Caco-2 (cell line): Measurements from ENCODE around the gene IL37. TPM values are rescaled to one million over a fixed set of nuclear protein-coding genes. Genes with fewer than 3 reads are reported as not detected.

ENCODE experiments used
- BruUV-seq: library from RNA; stranded (reverse); fragments of 400-500 nt; replicated peaks from 2 replicates; lab custom pipeline; 2021; lab: Mats Ljungman, UMichigan
- CTCF ChIA-PET: fragments of 300-600 bp; sonication (Branson Sonifier 250); formaldehyde crosslinking; loops from one replicate; lab custom pipeline; 2022; ENCODE audit warnings: antibody characterized with exemption; lab: Charles Lee
- POLR2A ChIA-PET: fragments of 300-600 bp; sonication (Branson Sonifier 250); formaldehyde crosslinking; loops from one replicate; lab custom pipeline; 2022; ENCODE audit warnings: antibody characterized with exemption; lab: Charles Lee
- DNase-seq, 2 experiments: peaks; one replicate each; pipeline versions ENCODE4 v3.0.0 to v3.0.0-alpha.2; 2020 to 2022
- H3K27me3 ChIP-seq: replicated peaks from 2 replicates; pipeline ENCODE4 v1.6.0; 2011; ENCODE audit warnings: low read length; ENCODE audit not compliant: control insufficient read depth, insufficient read depth
- H3K36me3 ChIP-seq: 2 replicates; pipeline ENCODE4 v1.5.1; 2011; ENCODE audit warnings: low read length; ENCODE audit not compliant: control insufficient read depth, insufficient read depth
- H3K4me1 ChIP-seq: fragments of 250-450 bp; sonication (Bioruptor Pico); 2 replicates; pipeline ENCODE4 v1.5.1; 2020; ENCODE audit warnings: mild to moderate bottlenecking
- H3K4me3 ChIP-seq: 2 replicates; pipeline ENCODE4 v1.5.1; 2011; ENCODE audit warnings: low read depth, mild to moderate bottlenecking, control low read depth, low read length
- H3K9me3 ChIP-seq: fragments of 250-450 bp; sonication (Bioruptor Pico); 2 replicates; pipeline ENCODE4 v1.5.1; 2020; ENCODE audit warnings: mild to moderate bottlenecking, moderate library complexity
- H3K27ac Mint-ChIP-seq: one replicate; pipeline ENCODE4 v1.8.0; 2022; ENCODE audit warnings: mixed read lengths; ENCODE audit not compliant: unreplicated experiment
- H3K27me3 Mint-ChIP-seq: one replicate; pipeline ENCODE4 v1.8.0; 2022; ENCODE audit warnings: mixed read lengths; ENCODE audit not compliant: insufficient read depth, unreplicated experiment
- H3K36me3 Mint-ChIP-seq: one replicate; pipeline ENCODE4 v1.8.0; 2022; ENCODE audit warnings: mild to moderate bottlenecking, mixed read lengths; ENCODE audit not compliant: insufficient read depth, unreplicated experiment
- H3K4me1 Mint-ChIP-seq: one replicate; pipeline ENCODE4 v1.8.0; 2022; ENCODE audit warnings: low read depth, mixed read lengths; ENCODE audit not compliant: unreplicated experiment
- H3K4me3 Mint-ChIP-seq: one replicate; pipeline ENCODE4 v1.8.0; 2022; ENCODE audit warnings: mild to moderate bottlenecking, moderate library complexity, mixed read lengths; ENCODE audit not compliant: unreplicated experiment
- H3K9me3 Mint-ChIP-seq: one replicate; pipeline ENCODE4 v1.8.0; 2022; ENCODE audit warnings: mixed read lengths; ENCODE audit not compliant: unreplicated experiment
- CTCF ChIP-seq, 2 experiments: fragments of 200-600 bp in 1 of 2; IDR thresholded peaks; 1 replicate in 1 of 2; 2 replicates in 1 of 2; pipeline versions ENCODE4 v1.5.1 to v1.8.0; 2011 to 2022; ENCODE audit warnings: antibody characterized with exemption in 1 of 2, control low read depth in 1 of 2, inconsistent platforms in 1 of 2, low read depth in 1 of 2, low read length in 1 of 2, mild to moderate bottlenecking in 1 of 2, moderate library complexity in 1 of 2; ENCODE audit not compliant: insufficient read depth in 1 of 2, severe bottlenecking in 1 of 2, unreplicated experiment in 1 of 2
- intact Hi-C: fragments of 100-400 bp; cut with micrococcal nuclease; formaldehyde crosslinking; loops from one replicate; pipeline ENCODE4 v1.10.0; 2022; ENCODE audit not compliant: unreplicated experiment
- total RNA-seq: library from RNA; stranded (reverse); gene quantifications from 2 replicates; pipeline ENCODE4 v1.2.3, GENCODE V29; 2022

The IL37 gene
- total RNA-seq, 1 experiment from 2014 or later, result not detected

GRCh38 chr2:112924821-112925220, 13.9 kb downstream of the IL37 start:
- no peaks in the 10 kb centered on the region for H3K9me3 ChIP-seq
- BruUV-seq, result no TSS peak
- Mint-ChIP-seq H3K27me3 (no peaks in the 10 kb centered on the region), H3K36me3 (no peaks in the 10 kb centered on the region), H3K9me3 (peaks cover 4% of the 10 kb centered on the region), H3K27ac (no peak overlapping the region), H3K4me3 (no peak overlapping the region), H3K4me1 (peaks cover 13% of the 10 kb centered on the region)
- intact Hi-C loops, result no loop called here
- no peak for TF ChIP-seq CTCF (IDR thresholded peaks at IDR 0.05; ENCODE audit: insufficient read depth in 1 of 2, low read depth in 1 of 2, low read length in 1 of 2, severe bottlenecking in 1 of 2, unreplicated experiment in 1 of 2)
- no peaks in the 10 kb centered on the region for H3K36me3 ChIP-seq
- H3K27me3 ChIP-seq, result no peaks in the 10 kb centered on the region
- H3K4me3 ChIP-seq, result no peak overlapping the region
- ChIA-PET CTCF (interaction anchor here (1.3 to 2.1 kb wide), 2 partner anchors 17 to 155 kb away, joined by 5 to 13 read pairs; no protein-coding TSS in a partner anchor), POLR2A (no interaction called here)
- peaks cover 29% of the 10 kb centered on the region for H3K4me1 ChIP-seq
- DNase-seq, result peak; percentile 36 to 59

GRCh38 chr2:112926707-112927106, 15.7 kb downstream of the IL37 start:
- no TSS peak for BruUV-seq
- Mint-ChIP-seq H3K4me1 (peaks cover 13% of the 10 kb centered on the region), H3K4me3 (no peak overlapping the region), H3K27ac (no peak overlapping the region), H3K36me3 (no peaks in the 10 kb centered on the region), H3K27me3 (no peaks in the 10 kb centered on the region), H3K9me3 (no peaks in the 10 kb centered on the region)
- no peak for TF ChIP-seq CTCF (IDR thresholded peaks at IDR 0.05; ENCODE audit: insufficient read depth in 1 of 2, low read depth in 1 of 2, low read length in 1 of 2, severe bottlenecking in 1 of 2, unreplicated experiment in 1 of 2)
- Histone ChIP-seq H3K4me3 (no peak overlapping the region), H3K4me1 (peaks cover 22% of the 10 kb centered on the region), H3K36me3 (no peaks in the 10 kb centered on the region), H3K27me3 (no peaks in the 10 kb centered on the region), H3K9me3 (no peaks in the 10 kb centered on the region)
- intact Hi-C loops, result no loop called here
- no peak for DNase-seq
- CTCF ChIA-PET, result interaction anchor here (2.1 kb wide), 1 partner anchor 15 kb away, joined by 13 read pairs; no protein-coding TSS in a partner anchor
- POLR2A ChIA-PET, result no interaction called here

- intact Hi-C loops, result no loop called here
- Histone ChIP-seq H3K27me3 (no peaks in the 10 kb centered on the region), H3K9me3 (no peaks in the 10 kb centered on the region), H3K4me3 (no peak overlapping the region), H3K36me3 (no peaks in the 10 kb centered on the region), H3K4me1 (peaks cover 13% of the 10 kb centered on the region)
- no peak for TF ChIP-seq CTCF (IDR thresholded peaks at IDR 0.05; ENCODE audit: insufficient read depth in 1 of 2, low read depth in 1 of 2, low read length in 1 of 2, severe bottlenecking in 1 of 2, unreplicated experiment in 1 of 2)
- H3K4me3 Mint-ChIP-seq, result no peak overlapping the region
- H3K27ac Mint-ChIP-seq, result no peak overlapping the region
- H3K36me3 Mint-ChIP-seq, result no peaks in the 10 kb centered on the region
- no peaks in the 10 kb centered on the region for H3K27me3 Mint-ChIP-seq
- no peak for DNase-seq
- CTCF ChIA-PET, result no interaction called here
- no peaks in the 10 kb centered on the region for H3K9me3 Mint-ChIP-seq
- POLR2A ChIA-PET, result no interaction called here
- BruUV-seq, result no TSS peak
- peaks cover 13% of the 10 kb centered on the region for H3K4me1 Mint-ChIP-seq
Observed at GRCh38 chr2:112927745-112928144, 16.8 kb downstream of the IL37 start.
